GM21447 (cell line): ENCODE data around the gene FLYWCH2.
A peak's percentile ranks its signal among the peaks of the same experiment; 100 is the strongest.
"Not testable (repeated sequence)": the region's sequence is repeated elsewhere in the genome, so short reads cannot be mapped to it uniquely, and the experiment has no call there.

Source experiments
- ATAC-seq: cut with Tn5 transposase; IDR thresholded peaks from one replicate; pipeline ENCODE4 v1.9.1; 2021; ENCODE audit not compliant: unreplicated experiment

The FLYWCH2 gene

GRCh38 chr16:2912330-2913199, 29.6 kb downstream of the FLYWCH2 start:
- peak; percentile 24 for ATAC-seq

GRCh38 chr16:2913603-2914002, 30.6 kb downstream of the FLYWCH2 start:
- ATAC-seq: no peak

- no peak for ATAC-seq
These were observed 31.2 kb downstream of the FLYWCH2 start for GRCh38 chr16:2914233-2914632.

- no peak for ATAC-seq
These were observed 32.3 kb downstream of the FLYWCH2 start for GRCh38 chr16:2915196-2915929.

- no peak for ATAC-seq
These were observed 36.7 kb downstream of the FLYWCH2 start for GRCh38 chr16:2919511-2920255.

GRCh38 chr16:2923481-2923880, 40.5 kb downstream of the FLYWCH2 start:
- ATAC-seq: no peak

- ATAC-seq: no peak
These were observed 42.1 kb downstream of the FLYWCH2 start for GRCh38 chr16:2924901-2925755.

- no peak for ATAC-seq
These were observed 43.1 kb downstream of the FLYWCH2 start for GRCh38 chr16:2925951-2926649.

GRCh38 chr16:2926650-2926999, 43.6 kb downstream of the FLYWCH2 start:
- no peak for ATAC-seq

GRCh38 chr16:2927010-2927646, 44.1 kb downstream of the FLYWCH2 start:
- ATAC-seq: no peak

- not testable (repeated sequence) for ATAC-seq
These were observed 45.1 kb downstream of the FLYWCH2 start for GRCh38 chr16:2928151-2928550.

- no peak for ATAC-seq
These were observed 45.8 kb downstream of the FLYWCH2 start for GRCh38 chr16:2928796-2929195.

GRCh38 chr16:2929693-2930092, 46.7 kb downstream of the FLYWCH2 start:
- ATAC-seq: no peak

- ATAC-seq: no peak
These were observed 47.2 kb downstream of the FLYWCH2 start for GRCh38 chr16:2930236-2930635.

GRCh38 chr16:2931231-2931914, 48.4 kb downstream of the FLYWCH2 start:
- ATAC-seq: not testable (repeated sequence)

- no peak for ATAC-seq
These were observed 50.1 kb downstream of the FLYWCH2 start for GRCh38 chr16:2933136-2933535.

- ATAC-seq: no peak
These were observed 50.7 kb downstream of the FLYWCH2 start for GRCh38 chr16:2933701-2934100.

GRCh38 chr16:2934450-2934849, 51.4 kb downstream of the FLYWCH2 start:
- ATAC-seq: no peak

- ATAC-seq: no peak
These were observed 53.5 kb downstream of the FLYWCH2 start for GRCh38 chr16:2936436-2937011.
